SHP77 (cell line): ENCODE data around the gene AMBRA1.
A peak's percentile ranks its signal among the peaks of the same experiment; 100 is the strongest.

ENCODE experiments used
- DNase-seq, 2 experiments: peaks; one replicate each; lab custom pipeline; 2025; lab: John Stamatoyannopoulos, UW

The AMBRA1 gene

GRCh38 chr11:46574656-46575055 is 19.2 kb downstream of the AMBRA1 start:
- no peak for DNase-seq

- DNase-seq, result no peak
These were observed 22.9 kb downstream of the AMBRA1 start for GRCh38 chr11:46570790-46571398.

DNA sequence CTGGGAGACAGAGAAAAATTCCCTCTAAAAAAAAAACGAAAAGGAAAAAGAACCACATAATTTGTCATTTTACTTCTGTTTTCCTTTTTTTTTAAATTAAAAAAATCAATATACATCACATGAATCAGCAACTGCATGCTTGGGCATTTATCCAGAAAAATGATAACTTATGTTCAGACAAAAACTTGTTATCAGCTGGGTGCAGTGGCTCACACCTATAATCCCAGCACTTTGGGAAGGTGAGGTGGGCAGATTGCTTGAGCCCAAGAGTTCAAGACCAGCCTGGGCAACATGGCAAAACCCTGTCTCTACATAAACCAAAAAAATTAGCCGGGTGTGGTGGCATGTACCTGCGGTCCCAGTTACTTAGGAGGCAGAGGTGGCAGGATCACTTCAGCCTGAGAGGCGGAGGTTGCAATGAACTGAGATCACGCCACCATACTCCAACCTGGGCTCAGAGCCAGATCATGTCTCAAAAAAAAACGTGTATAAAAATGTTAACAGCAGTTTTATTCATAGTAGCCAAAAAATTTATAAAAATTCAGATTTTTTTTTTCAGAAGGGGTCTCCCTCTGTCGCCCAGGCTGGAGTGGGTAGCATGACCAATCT is 28.5 kb downstream of the AMBRA1 start:
- no peak for DNase-seq

GRCh38 chr11:46564459-46564858 is 29.4 kb downstream of the AMBRA1 start:
- DNase-seq, result no peak

- no peak for DNase-seq
These were observed 31.3 kb downstream of the AMBRA1 start for GRCh38 chr11:46562527-46562926.

DNA sequence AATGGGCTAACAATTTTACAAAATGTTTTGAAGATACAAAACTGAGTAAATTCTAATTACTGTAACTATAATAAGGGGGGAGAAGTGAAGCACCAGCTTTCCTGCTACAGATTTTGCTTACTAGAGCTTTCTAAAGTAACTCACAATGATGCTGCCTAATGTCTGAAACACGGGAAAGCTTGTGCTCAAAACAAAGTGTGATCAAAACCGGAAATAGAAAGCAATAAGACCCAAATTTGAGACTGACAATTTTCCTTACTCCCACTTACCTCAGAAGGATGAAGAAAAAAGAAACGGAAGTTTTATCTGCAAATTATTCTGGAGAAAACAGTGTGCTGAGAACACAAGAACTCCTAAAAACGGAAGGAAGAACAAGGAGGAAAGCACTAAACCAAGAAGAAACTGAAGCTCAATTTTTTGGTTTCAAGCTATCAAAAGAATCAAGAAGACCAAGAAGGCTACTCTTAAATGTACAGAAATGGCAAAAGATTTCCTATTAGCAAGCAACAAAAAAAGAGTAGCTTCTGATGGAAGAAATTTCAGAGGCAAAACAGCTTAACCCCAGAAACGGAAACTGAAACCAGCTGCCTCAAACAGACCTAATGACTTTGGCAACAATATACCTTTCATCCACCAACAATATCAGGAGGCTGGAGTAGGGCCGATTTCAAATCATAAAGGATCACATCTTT is 33.4 kb downstream of the AMBRA1 start:
- DNase-seq, result no peak

DNA sequence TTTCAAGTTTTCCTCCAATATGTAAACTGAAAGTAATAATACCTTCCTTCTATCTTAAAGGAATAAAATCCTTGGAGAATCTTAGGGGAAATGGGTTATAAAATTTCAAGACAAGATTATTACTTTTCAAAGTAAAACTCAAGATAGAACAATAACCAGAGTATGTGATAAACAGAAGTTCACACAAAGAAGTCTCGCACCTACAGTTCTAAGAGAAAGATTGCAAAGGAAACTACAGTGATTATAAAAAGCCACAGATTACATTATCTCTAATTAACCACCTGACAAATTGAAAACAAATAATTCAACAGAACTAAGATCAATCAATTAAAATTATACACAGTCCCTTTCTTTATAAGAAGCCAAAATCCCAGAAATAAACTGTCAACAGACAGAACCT is 34.0 kb downstream of the AMBRA1 start:
- DNase-seq, result no peak

DNA sequence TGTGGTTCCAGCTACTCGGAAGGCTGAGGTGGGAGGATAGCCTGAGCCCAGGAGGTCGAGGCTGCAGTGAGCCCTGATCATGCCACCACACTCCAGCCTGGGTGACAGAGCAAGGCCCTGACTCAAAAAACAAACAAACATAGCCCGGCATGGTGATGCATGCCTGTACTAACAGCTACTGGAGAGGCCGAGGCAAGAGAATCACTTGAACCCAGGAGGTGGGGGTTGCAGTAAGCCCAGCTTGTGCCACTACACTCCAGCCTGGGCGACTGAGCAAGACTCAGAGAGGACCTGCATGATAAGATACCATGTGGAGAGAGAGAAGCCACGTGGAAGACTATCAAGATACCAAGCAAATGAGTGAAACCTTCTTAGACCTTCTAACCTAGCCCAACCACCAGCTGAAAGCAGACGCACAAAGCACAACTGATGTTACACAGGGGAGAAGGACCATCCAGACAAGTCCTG is 36.1 kb downstream of the AMBRA1 start:
- DNase-seq, result peak in 1 of 2 experiments; percentile 3

GRCh38 chr11:46555267-46556054 is 38.4 kb downstream of the AMBRA1 start:
- no peak for DNase-seq

DNA sequence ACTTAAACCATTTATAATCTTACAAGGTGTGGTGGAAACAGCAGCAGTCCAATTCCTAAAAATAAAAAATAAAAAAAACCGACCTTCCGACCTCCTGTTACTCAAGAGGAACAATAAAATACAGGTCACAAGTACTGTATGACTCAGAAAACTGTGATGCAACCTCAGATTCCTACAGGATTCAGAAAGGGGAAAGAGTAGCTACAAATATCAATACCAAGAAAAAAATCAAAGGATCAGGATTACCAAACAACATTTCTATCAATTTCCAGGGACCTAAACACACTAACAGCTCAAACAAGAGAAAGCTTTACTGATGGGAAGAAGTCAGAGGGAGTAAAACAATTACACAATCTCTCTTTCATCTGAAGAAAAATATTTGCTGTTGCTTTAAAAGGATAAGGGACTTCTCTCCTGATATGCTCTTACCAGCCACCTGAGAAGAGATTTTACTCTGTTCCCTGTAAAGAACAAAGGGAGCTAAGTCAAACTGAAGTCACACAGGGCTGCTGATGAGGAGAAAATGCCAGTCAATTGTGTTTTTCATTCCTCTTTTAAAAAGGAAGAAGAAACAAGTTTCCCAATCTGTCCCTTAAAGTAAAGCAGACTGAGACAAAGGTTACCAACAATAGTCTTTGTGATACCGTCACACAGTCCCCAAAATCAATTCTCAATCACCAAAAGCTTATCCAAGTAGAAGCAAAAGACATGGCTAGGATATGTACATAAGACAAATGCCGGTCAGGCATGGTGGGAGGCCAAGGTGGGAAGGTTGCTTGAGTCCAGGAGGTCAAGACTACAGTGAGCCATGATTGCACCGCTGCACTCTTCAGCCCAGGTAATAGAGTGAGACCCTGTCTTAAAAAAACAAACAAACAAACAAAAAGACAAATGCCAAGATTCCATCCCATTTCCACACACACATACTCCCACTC is 39.3 kb downstream of the AMBRA1 start:
- no peak for DNase-seq

- no peak for DNase-seq
These were observed 40.0 kb downstream of the AMBRA1 start for GRCh38 chr11:46553814-46554212.

- DNase-seq, result no peak
These were observed 42.6 kb downstream of the AMBRA1 start for GRCh38 chr11:46551261-46551660.

GRCh38 chr11:46547579-46547978 is 46.2 kb downstream of the AMBRA1 start:
- no peak for DNase-seq

GRCh38 chr11:46543564-46543963 is 50.3 kb downstream of the AMBRA1 start:
- no peak for DNase-seq

GRCh38 chr11:46541593-46542371 is 52.0 kb downstream of the AMBRA1 start:
- DNase-seq, result no peak

DNA sequence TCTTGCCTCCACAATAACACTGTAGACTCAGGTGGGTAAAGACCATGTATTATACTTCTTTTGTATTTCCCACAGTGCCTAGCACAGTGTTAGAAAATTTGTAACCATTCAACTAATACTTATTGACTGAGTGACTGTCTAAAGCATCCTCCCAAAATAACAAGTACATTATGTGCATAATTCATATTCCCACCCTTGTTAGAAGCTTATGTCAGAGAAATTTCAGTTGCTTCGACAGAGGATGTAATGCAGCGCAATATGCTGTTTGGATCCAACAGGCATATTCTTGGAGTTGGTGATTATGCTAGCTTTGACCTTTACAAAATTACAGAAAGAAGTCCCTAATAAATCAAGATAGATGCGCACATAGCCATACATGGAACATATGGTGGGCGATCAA is 53.0 kb downstream of the AMBRA1 start:
- no peak for DNase-seq

DNA sequence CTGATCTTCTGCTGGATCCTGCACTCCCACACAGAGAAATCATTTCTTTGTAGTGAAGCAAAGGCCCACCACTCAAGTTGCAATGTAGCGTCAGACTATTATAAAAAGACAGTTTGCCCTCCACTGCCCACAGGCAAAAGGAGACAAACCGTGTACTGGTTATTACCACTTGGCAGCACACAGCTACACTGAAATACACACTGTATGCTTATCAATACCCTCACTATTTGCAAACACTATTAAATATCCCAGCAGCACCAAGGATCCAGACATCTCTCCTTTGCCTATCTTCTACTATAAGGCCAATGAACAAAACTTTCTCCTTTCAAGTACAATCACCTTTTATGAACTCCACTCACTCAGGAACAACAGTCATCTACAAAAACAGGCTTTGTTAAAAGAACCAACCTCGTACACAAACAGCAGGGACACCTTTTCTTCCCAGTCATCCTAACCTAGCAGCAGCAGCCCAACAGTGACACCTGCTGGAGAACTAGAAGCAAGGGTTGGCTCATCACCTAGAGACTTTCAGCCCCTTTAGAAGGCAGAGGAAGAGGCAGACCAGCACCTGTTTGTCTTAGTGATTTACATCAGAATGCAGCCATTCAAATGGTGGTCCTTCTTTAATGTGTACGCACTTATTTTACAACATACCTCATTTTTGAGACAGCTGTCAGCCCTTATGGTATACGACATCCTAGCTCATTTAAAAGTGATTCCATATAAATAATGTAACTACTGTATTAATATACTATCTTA is 56.1 kb downstream of the AMBRA1 start:
- DNase-seq, result peak; percentile 81

DNA sequence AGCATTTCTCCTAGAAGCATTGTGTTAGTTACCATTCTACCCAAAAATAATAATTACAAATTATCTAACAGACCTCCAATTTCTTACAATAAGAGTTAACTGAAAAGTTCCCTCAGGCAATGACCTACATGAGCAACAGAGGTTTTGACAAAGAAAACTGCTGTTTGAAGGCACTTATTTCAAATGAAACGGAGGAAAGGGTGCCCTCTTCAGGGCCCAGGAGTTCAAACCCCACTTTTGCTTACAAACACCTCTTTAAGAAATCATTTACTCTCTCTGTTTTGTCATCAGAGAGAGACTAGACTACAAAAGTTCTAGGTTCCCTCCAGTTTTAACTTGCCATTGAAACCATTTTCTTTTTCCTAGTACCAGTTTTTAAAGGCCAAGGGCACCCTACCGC is 56.7 kb downstream of the AMBRA1 start:
- no peak for DNase-seq

DNA sequence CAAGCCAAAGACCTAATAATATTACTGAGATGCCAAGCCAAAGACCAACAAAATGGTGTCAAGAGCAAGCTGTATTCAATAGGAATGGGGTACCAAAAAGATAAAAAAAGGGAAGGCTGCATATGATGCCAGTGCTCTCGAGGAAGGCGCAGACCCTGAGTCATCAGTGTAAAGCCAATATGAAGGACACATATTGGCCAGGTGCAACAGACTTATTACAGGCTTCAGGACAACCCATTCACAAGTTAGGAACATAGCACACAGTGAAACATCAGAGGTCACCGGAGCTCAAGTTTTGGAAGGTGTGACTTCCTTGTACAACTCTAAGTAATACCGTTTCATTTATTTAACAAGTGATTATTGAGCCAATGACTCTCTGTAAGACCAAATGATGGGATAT is 58.1 kb downstream of the AMBRA1 start:
- DNase-seq, result no peak

GRCh38 chr11:46534711-46535110 is 59.1 kb downstream of the AMBRA1 start:
- no peak for DNase-seq
